Thoracic aorta (tissue), 2 donors: ENCODE data around the gene CRISP1. TPM values are rescaled to one million over a fixed set of nuclear protein-coding genes. Genes with fewer than 3 reads are reported as not detected.

Source experiments
- ATAC-seq: fragments of 150-250 bp; one replicate; pipeline ENCODE4 v1.8.0; 2017; ENCODE audit warnings: low read depth; ENCODE audit not compliant: insufficient number of reproducible peaks, low FRiP score
- DNase-seq: peaks from one replicate; pipeline ENCODE4 v3.0.0-alpha.2; 2020; ENCODE audit warnings: low spot score
- H3K27ac ChIP-seq, 2 donors: fragments of 200-600 bp; sonication (generic); 1 replicate in 1 of 2; 2 replicates in 1 of 2; pipeline ENCODE4 v1.5.1; 2016; ENCODE audit warnings: mild to moderate bottlenecking in 2 of 2, moderate library complexity in 2 of 2
- H3K27me3 ChIP-seq: fragments of 200-600 bp; sonication (generic); replicated peaks from 2 replicates; pipeline ENCODE4 v1.6.0; 2016; ENCODE audit warnings: mild to moderate bottlenecking; ENCODE audit not compliant: insufficient read depth
- H3K36me3 ChIP-seq: fragments of 200-600 bp; sonication (generic); one replicate; pipeline ENCODE4 v1.5.1; 2016
- H3K4me1 ChIP-seq, 2 donors: fragments of 200-600 bp; sonication (generic); 1 replicate in 1 of 2; 2 replicates in 1 of 2; pipeline versions ENCODE4 v1.5.1 to v1.6.0; 2016; ENCODE audit warnings: low read depth in 2 of 2, mild to moderate bottlenecking in 1 of 2; ENCODE audit not compliant: control insufficient read depth in 1 of 2
- H3K4me3 ChIP-seq: fragments of 200-600 bp; sonication (generic); 2 replicates; pipeline ENCODE4 v1.5.1; 2016; ENCODE audit warnings: mild to moderate bottlenecking
- H3K9me3 ChIP-seq: fragments of 200-600 bp; sonication (generic); 2 replicates; pipeline ENCODE4 v1.5.1; 2016
- CTCF ChIP-seq: fragments of 200-600 bp; sonication (generic); IDR thresholded peaks from one replicate; pipeline ENCODE4 v1.5.1; 2019; ENCODE audit warnings: antibody characterized with exemption
- total RNA-seq, 2 donors: library from RNA; depleted of rRNA; stranded (reverse); fragments of >200 nt; gene quantifications; one replicate each; pipeline versions ENCODE4 v1.1.0 to v1.2.3, GENCODE V29; 2016

The CRISP1 gene
- total RNA-seq, 2 donors from 2014 or later = not detected

GRCh38 chr6:49892280-49892679 lies 25.9 kb upstream of the CRISP1 start:
- no peak for ATAC-seq
- Histone ChIP-seq H3K36me3 (no peaks in the 10 kb centered on the region), H3K4me3 (no peak overlapping the region), H3K27ac (no peak overlapping the region), H3K27me3 (no peaks in the 10 kb centered on the region), H3K4me1 (no peaks in the 10 kb centered on the region), H3K9me3 (no peaks in the 10 kb centered on the region)
- no peak for DNase-seq
- TF ChIP-seq CTCF = no peak

- Histone ChIP-seq H3K27ac (no peak overlapping the region), H3K9me3 (no peaks in the 10 kb centered on the region), H3K36me3 (no peaks in the 10 kb centered on the region), H3K4me1 (no peaks in the 10 kb centered on the region), H3K4me3 (no peak overlapping the region), H3K27me3 (no peaks in the 10 kb centered on the region)
- DNase-seq (no peak), ATAC-seq (no peak)
- TF ChIP-seq CTCF = no peak
These were observed 24.7 kb upstream of the CRISP1 start for GRCh38 chr6:49890988-49891387.

- DNase-seq (no peak), ATAC-seq (no peak)
- Histone ChIP-seq H3K27me3 (no peaks in the 10 kb centered on the region), H3K9me3 (no peaks in the 10 kb centered on the region), H3K4me1 (no peaks in the 10 kb centered on the region), H3K4me3 (no peak overlapping the region), H3K27ac (no peak overlapping the region), H3K36me3 (no peaks in the 10 kb centered on the region)
- no peak for TF ChIP-seq CTCF
These were observed 22.6 kb upstream of the CRISP1 start for GRCh38 chr6:49888742-49889431.

GRCh38 chr6:49868951-49869529 lies 2.7 kb upstream of the CRISP1 start:
- no peaks in the 10 kb centered on the region for H3K9me3 ChIP-seq
- TF ChIP-seq CTCF = no peak

GRCh38 chr6:49856282-49856681 lies 10.1 kb downstream of the CRISP1 start:
- H3K36me3 ChIP-seq = no peaks in the 10 kb centered on the region
- H3K4me1 ChIP-seq = no peaks in the 10 kb centered on the region
- no peaks in the 10 kb centered on the region for H3K9me3 ChIP-seq
- no peak overlapping the region for H3K4me3 ChIP-seq
- DNase-seq (no peak), ATAC-seq (no peak)
- H3K27ac ChIP-seq = no peak overlapping the region
- no peaks in the 10 kb centered on the region for H3K27me3 ChIP-seq
- TF ChIP-seq CTCF = no peak

More at GRCh38 chr6:49868951-49869529, 2.7 kb upstream of the CRISP1 start:
- Histone ChIP-seq H3K27me3 (no peaks in the 10 kb centered on the region), H3K4me1 (no peaks in the 10 kb centered on the region), H3K36me3 (no peaks in the 10 kb centered on the region), H3K4me3 (no peak overlapping the region), H3K27ac (no peak overlapping the region)
- ATAC-seq (no peak), DNase-seq (no peak)
